SKM-1 (cell line): Measurements from ENCODE around the gene ARL13B.
"Not testable (repeated sequence)": the region's sequence is repeated elsewhere in the genome, so short reads cannot be mapped to it uniquely, and the experiment has no call there.

ENCODE experiments used
- DNase-seq: peaks from one replicate; lab custom pipeline; 2025; ENCODE audit not compliant: unreplicated experiment; lab: John Stamatoyannopoulos, UW

Gene ARL13B

GRCh38 chr3:94062513-94063404 is 82.8 kb downstream of the ARL13B start, which contains the start of the genes DHFR2 and NSUN3:
Gene DHFR2 (minus strand): TSS chr3:94062916. CDS start chr3:94061511, 1,405 bp downstream.
Gene NSUN3 (plus strand): TSS chr3:94063061. CDS start chr3:94063127, 66 bp downstream.
- peak; percentile 92 for DNase-seq

- no peak for DNase-seq
Observed at GRCh38 chr3:94063496-94064119, 83.7 kb downstream of the ARL13B start.

GRCh38 chr3:94064243-94064860 is 84.4 kb downstream of the ARL13B start:
- DNase-seq = no peak

GRCh38 chr3:94065122-94065521 is 85.2 kb downstream of the ARL13B start:
- no peak for DNase-seq

GRCh38 chr3:94065819-94066480 is 86.0 kb downstream of the ARL13B start:
- no peak for DNase-seq

GRCh38 chr3:94066506-94067500 is 86.8 kb downstream of the ARL13B start:
- DNase-seq = no peak

- peak; percentile 31 for DNase-seq
Observed at GRCh38 chr3:94069194-94069813, 89.3 kb downstream of the ARL13B start.

GRCh38 chr3:94070341-94070911 is 90.5 kb downstream of the ARL13B start:
- no peak for DNase-seq

GRCh38 chr3:94071713-94072284 is 91.8 kb downstream of the ARL13B start:
- no peak for DNase-seq

- no peak for DNase-seq
Observed at GRCh38 chr3:94076055-94076454, 96.1 kb downstream of the ARL13B start.

GRCh38 chr3:94080552-94080951 is 100.6 kb downstream of the ARL13B start:
- not testable (repeated sequence) for DNase-seq

- no peak for DNase-seq
Observed at GRCh38 chr3:94081884-94082283, 101.9 kb downstream of the ARL13B start.

- DNase-seq = no peak
Observed at GRCh38 chr3:94082391-94082937, 102.5 kb downstream of the ARL13B start.

- no peak for DNase-seq
Observed at GRCh38 chr3:94083261-94083660, 103.3 kb downstream of the ARL13B start.

GRCh38 chr3:94089126-94089525 is 109.2 kb downstream of the ARL13B start:
- DNase-seq = no peak

GRCh38 chr3:94092086-94092485 is 112.1 kb downstream of the ARL13B start:
- DNase-seq = peak; percentile 72

- no peak for DNase-seq
Observed at GRCh38 chr3:94093151-94093550, 113.2 kb downstream of the ARL13B start.

GRCh38 chr3:94095111-94095510 is 115.2 kb downstream of the ARL13B start:
- DNase-seq = no peak
